22Rv1 (cell line): ENCODE data around the gene ADIPOQ.

Experiments used
- ZFX ChIP-seq: fragments of 450-650 bp; IDR thresholded peaks from 2 replicates; pipeline ENCODE4 v1.6.1; 2017; ENCODE audit warnings: antibody characterized with exemption, borderline replicate concordance
- TF ChIP-seq, protein P1 (sequence below): fragments of 450-650 bp; IDR thresholded peaks from 2 replicates; pipeline ENCODE4 v1.5.1; 2017; ENCODE audit warnings: mild to moderate bottlenecking

DNA sequence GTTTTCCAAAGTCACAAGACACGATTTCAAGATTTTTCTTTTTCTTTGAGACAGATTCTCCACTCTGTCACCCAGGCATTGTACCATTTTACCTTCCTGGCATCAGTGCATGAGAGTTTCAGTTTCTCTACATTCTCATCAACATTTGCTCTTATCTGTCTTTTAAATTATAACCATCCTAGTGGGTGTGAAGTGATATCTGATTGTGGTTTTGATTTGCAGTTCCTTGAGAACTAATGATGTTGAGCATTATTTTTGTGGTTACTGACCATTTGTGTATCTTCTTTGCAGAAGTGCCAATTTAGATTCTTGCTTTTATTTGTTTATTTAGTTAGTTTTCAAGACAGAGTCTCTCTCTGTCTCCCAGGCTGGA, 41.2 kb downstream of the ADIPOQ start:
- TF ChIP-seq, protein P1, sequence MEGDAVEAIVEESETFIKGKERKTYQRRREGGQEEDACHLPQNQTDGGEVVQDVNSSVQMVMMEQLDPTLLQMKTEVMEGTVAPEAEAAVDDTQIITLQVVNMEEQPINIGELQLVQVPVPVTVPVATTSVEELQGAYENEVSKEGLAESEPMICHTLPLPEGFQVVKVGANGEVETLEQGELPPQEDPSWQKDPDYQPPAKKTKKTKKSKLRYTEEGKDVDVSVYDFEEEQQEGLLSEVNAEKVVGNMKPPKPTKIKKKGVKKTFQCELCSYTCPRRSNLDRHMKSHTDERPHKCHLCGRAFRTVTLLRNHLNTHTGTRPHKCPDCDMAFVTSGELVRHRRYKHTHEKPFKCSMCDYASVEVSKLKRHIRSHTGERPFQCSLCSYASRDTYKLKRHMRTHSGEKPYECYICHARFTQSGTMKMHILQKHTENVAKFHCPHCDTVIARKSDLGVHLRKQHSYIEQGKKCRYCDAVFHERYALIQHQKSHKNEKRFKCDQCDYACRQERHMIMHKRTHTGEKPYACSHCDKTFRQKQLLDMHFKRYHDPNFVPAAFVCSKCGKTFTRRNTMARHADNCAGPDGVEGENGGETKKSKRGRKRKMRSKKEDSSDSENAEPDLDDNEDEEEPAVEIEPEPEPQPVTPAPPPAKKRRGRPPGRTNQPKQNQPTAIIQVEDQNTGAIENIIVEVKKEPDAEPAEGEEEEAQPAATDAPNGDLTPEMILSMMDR = no peak
- no peak for TF ChIP-seq ZFX
